Mucosa of descending colon (tissue), 3 donors: ENCODE measurements around the gene CACNB2. TPM values are rescaled to one million over a fixed set of nuclear protein-coding genes. Genes with fewer than 3 reads are reported as not detected.

Experiments used
- ATAC-seq: fragments of 200-7000 bp; cut with Tn5 transposase; one replicate; pipeline ENCODE4 v1.9.1; 2020; ENCODE audit warnings: mild to moderate bottlenecking, moderate library complexity
- DNase-seq, 3 donors: peaks; one replicate each; pipeline ENCODE4 v3.0.0-alpha.2; 2020
- H3K36me3 ChIP-seq: fragments of 200-600 bp; one replicate; pipeline ENCODE4 v1.8.0; 2021; ENCODE audit warnings: low read depth, mild to moderate bottlenecking
- H3K4me1 ChIP-seq: fragments of 200-600 bp; one replicate; pipeline ENCODE4 v1.8.0; 2021; ENCODE audit warnings: low read depth, mild to moderate bottlenecking
- H3K4me3 ChIP-seq: fragments of 200-600 bp; one replicate; pipeline ENCODE4 v1.8.0; 2021; ENCODE audit warnings: mild to moderate bottlenecking
- H3K9me3 ChIP-seq: fragments of 200-600 bp; one replicate; pipeline ENCODE4 v1.8.0; 2021; ENCODE audit warnings: mild to moderate bottlenecking
- CTCF ChIP-seq: fragments of 200-600 bp; IDR thresholded peaks from one replicate; pipeline ENCODE4 v1.8.0; 2022; ENCODE audit warnings: antibody characterized with exemption, mild to moderate bottlenecking
- intact Hi-C, 2 donors: fragments of 100-400 bp; cut with DNase I in 1 of 2; cut with micrococcal nuclease in 1 of 2; formaldehyde crosslinking; loops; one replicate each; pipeline versions ENCODE4 v1.11.0 to v1.11.1; 2022; cut with DNase I, micrococcal nuclease
- total RNA-seq, 3 donors: library from RNA; stranded (reverse); fragmentation: NEBNext Ultra II Directional in 2 of 3; extraction: Animal tissue kit (Norgen Biotek cat#: 25700) in 2 of 3; gene quantifications; one replicate each; pipeline versions ENCODE4 v1.2.1 to v1.2.4, GENCODE V29; 2021 to 2023
- donor health status: DM: no; HTN: no; CAD: no; lungs with moderate emphysema.
- donor health status: DM: no; HTN: no; CAD: no.
- donor health status: DM: no; HTN: yes; CAD: no.

CACNB2 gene
- total RNA-seq, 3 donors from 2014 or later: 13.6 to 26.2 (median 19.8) TPM

GRCh38 chr10:18483516-18484186 is 343.4 kb downstream of the CACNB2 start:
- ATAC-seq (no peak), DNase-seq (no peak)
- no peaks in the 10 kb centered on the region for H3K9me3 ChIP-seq
- no peak overlapping the region for H3K4me3 ChIP-seq
- intact Hi-C loops: no loop called here
- no peak for TF ChIP-seq CTCF
- H3K4me1 ChIP-seq: no peaks in the 10 kb centered on the region
- H3K36me3 ChIP-seq: no peaks in the 10 kb centered on the region

GRCh38 chr10:18486438-18486837 is 346.2 kb downstream of the CACNB2 start:
- no peak overlapping the region for H3K4me3 ChIP-seq
- H3K4me1 ChIP-seq: no peaks in the 10 kb centered on the region
- no peak for TF ChIP-seq CTCF
- ATAC-seq: no peak
- H3K36me3 ChIP-seq: no peaks in the 10 kb centered on the region
- H3K9me3 ChIP-seq: no peaks in the 10 kb centered on the region
- DNase-seq: no peak
- intact Hi-C loops: no loop called here

GRCh38 chr10:18490755-18491154 is 350.5 kb downstream of the CACNB2 start:
- no peak for ATAC-seq

GRCh38 chr10:18497806-18498369 is 357.7 kb downstream of the CACNB2 start:
- H3K4me1 ChIP-seq: no peaks in the 10 kb centered on the region
- H3K36me3 ChIP-seq: no peaks in the 10 kb centered on the region
- H3K4me3 ChIP-seq: no peak overlapping the region
- ATAC-seq (no peak), DNase-seq (no peak)
- intact Hi-C loops: no loop called here
- TF ChIP-seq CTCF: no peak
- H3K9me3 ChIP-seq: no peaks in the 10 kb centered on the region

More at GRCh38 chr10:18490755-18491154, 350.5 kb downstream of the CACNB2 start:
- Histone ChIP-seq H3K9me3 (no peaks in the 10 kb centered on the region), H3K4me3 (no peak overlapping the region), H3K36me3 (no peaks in the 10 kb centered on the region), H3K4me1 (no peaks in the 10 kb centered on the region)
- intact Hi-C loops: no loop called here
- TF ChIP-seq CTCF: no peak
- no peak for DNase-seq

GRCh38 chr10:18498998-18499397 is 358.8 kb downstream of the CACNB2 start:
- intact Hi-C loops: no loop called here
- no peak for TF ChIP-seq CTCF
- Histone ChIP-seq H3K9me3 (no peaks in the 10 kb centered on the region), H3K4me1 (no peaks in the 10 kb centered on the region), H3K36me3 (no peaks in the 10 kb centered on the region), H3K4me3 (no peak overlapping the region)
- ATAC-seq (no peak), DNase-seq (no peak)
